Panc1 (cell line): ENCODE data around the gene CACNA1I. TPM values are rescaled to one million over a fixed set of nuclear protein-coding genes. Genes with fewer than 3 reads are reported as not detected.

Experiments used
- ATAC-seq: fragments of 200-7000 bp; cut with Tn5 transposase; 2 replicates; pipeline ENCODE4 v1.9.1; 2020; ENCODE audit warnings: mild to moderate bottlenecking, moderate library complexity
- BruUV-seq: library from RNA; stranded (reverse); fragments of 400-500 nt; replicated peaks from 2 replicates; lab custom pipeline; 2021; lab: Mats Ljungman, UMichigan
- CTCF ChIA-PET: fragments of 300-600 bp; sonication (Branson Sonifier 250); formaldehyde crosslinking; loops from one replicate; lab custom pipeline; 2022; ENCODE audit warnings: antibody characterized with exemption; lab: Charles Lee
- POLR2A ChIA-PET: fragments of 300-600 bp; sonication (Branson Sonifier 250); formaldehyde crosslinking; loops from one replicate; lab custom pipeline; 2022; ENCODE audit warnings: antibody characterized with exemption; lab: Charles Lee
- DNase-seq: peaks from one replicate; pipeline ENCODE4 v3.0.0-alpha.2; 2010; ENCODE audit warnings: low read depth, low spot score
- H3K27ac ChIP-seq: 2 replicates; pipeline ENCODE4 v1.5.1; 2011; ENCODE audit warnings: mild to moderate bottlenecking, low read length, inconsistent platforms
- H3K27me3 ChIP-seq: fragments of 200-500 bp; sonication (Bioruptor generic); 2 replicates; pipeline ENCODE4 v1.6.0; 2014; ENCODE audit warnings: low read length, inconsistent platforms; ENCODE audit not compliant: control insufficient read depth, insufficient read depth
- H3K36me3 ChIP-seq: fragments of 200-500 bp; sonication (Bioruptor generic); 2 replicates; pipeline ENCODE4 v1.5.1; 2014; ENCODE audit warnings: inconsistent platforms, mild to moderate bottlenecking, low read length, moderate library complexity; ENCODE audit not compliant: control insufficient read depth, insufficient read depth
- H3K4me1 ChIP-seq: 2 replicates; pipeline ENCODE4 v1.5.1; 2011; ENCODE audit warnings: inconsistent platforms, mild to moderate bottlenecking, low read length, moderate library complexity; ENCODE audit not compliant: control insufficient read depth, insufficient read depth
- H3K4me3 ChIP-seq, 2 experiments: 2 replicates each; pipeline ENCODE4 v1.5.1; 2011 to 2012; ENCODE audit warnings: low read depth in 2 of 2, low read length in 2 of 2, mild to moderate bottlenecking in 2 of 2, inconsistent platforms in 1 of 2, moderate library complexity in 1 of 2
- H3K9me3 ChIP-seq: fragments of 200-500 bp; sonication (Bioruptor generic); 2 replicates; pipeline ENCODE4 v1.5.1; 2014; ENCODE audit warnings: low read depth, mild to moderate bottlenecking, inconsistent platforms, low read length, moderate library complexity; ENCODE audit not compliant: control insufficient read depth, insufficient read depth
- CTCF ChIP-seq: fragments of 450-650 bp; IDR thresholded peaks from 2 replicates; pipeline ENCODE4 v1.5.1; 2017; ENCODE audit warnings: mild to moderate bottlenecking
- POLR2AphosphoS5 ChIP-seq: IDR thresholded peaks from 2 replicates; pipeline ENCODE4 v1.6.1; 2012; ENCODE audit warnings: mild to moderate bottlenecking, low read depth, low read length, moderate library complexity
- REST ChIP-seq, 2 experiments: IDR thresholded peaks; 2 replicates each; pipeline ENCODE4 v1.6.1; 2011 to 2012; ENCODE audit warnings: low read depth in 2 of 2, control low read depth in 1 of 2, low read length in 1 of 2, mild to moderate bottlenecking in 1 of 2, moderate library complexity in 1 of 2; ENCODE audit not compliant: insufficient read depth in 1 of 2
- SIN3A ChIP-seq: IDR thresholded peaks from 2 replicates; pipeline ENCODE4 v1.6.1; 2012; ENCODE audit warnings: low read depth, mild to moderate bottlenecking, low read length, moderate library complexity, borderline replicate concordance; ENCODE audit not compliant: insufficient read depth
- TCF7L2 ChIP-seq: IDR thresholded peaks from 2 replicates; pipeline ENCODE4 v1.6.1; 2011; ENCODE audit warnings: mild to moderate bottlenecking, low read depth, low read length, inconsistent platforms
- in situ Hi-C: cut with HindIII; loops from 2 replicates; pipeline ENCODE4 v1.10.0; 2016; ENCODE audit warnings: low sequenced_read_pairs, low pct_unique_long_range_greater_than_20kb
- intact Hi-C: fragments of 100-400 bp; cut with micrococcal nuclease; formaldehyde crosslinking; loops from one replicate; pipeline ENCODE4 v1.10.0; 2022; ENCODE audit not compliant: unreplicated experiment
- total RNA-seq: library from RNA; stranded (reverse); gene quantifications from one replicate; pipeline ENCODE4 v1.2.1, GENCODE V29; 2021; ENCODE audit not compliant: unreplicated experiment

Gene CACNA1I
- total RNA-seq, 1 experiment from 2014 or later, result 0.23 TPM

- in situ Hi-C loops (no loop called here), intact Hi-C loops (no loop called here)
- CTCF ChIA-PET, result no interaction called here
- Histone ChIP-seq H3K27ac (no peak overlapping the region), H3K9me3 (no peaks in the 10 kb centered on the region), H3K4me1 (no peaks in the 10 kb centered on the region), H3K27me3 (no peaks in the 10 kb centered on the region), H3K36me3 (no peaks in the 10 kb centered on the region), H3K4me3 (no peak overlapping the region)
- TF ChIP-seq TCF7L2 (no peak), CTCF (no peak), POLR2AphosphoS5 (no peak), REST (IDR thresholded peaks at IDR 0.05; ENCODE audit: insufficient read depth in 1 of 2, low read depth in 2 of 2, low read length in 1 of 2) (no peak), SIN3A (no peak)
- POLR2A ChIA-PET, result no interaction called here
- ATAC-seq (no peak), DNase-seq (no peak)
- no TSS peak for BruUV-seq
Measured at GRCh38 chr22:39621826-39622225, 51.3 kb downstream of the CACNA1I start.

- Histone ChIP-seq H3K27ac (no peak overlapping the region), H3K4me3 (no peak overlapping the region), H3K4me1 (no peaks in the 10 kb centered on the region), H3K9me3 (no peaks in the 10 kb centered on the region), H3K27me3 (no peaks in the 10 kb centered on the region), H3K36me3 (no peaks in the 10 kb centered on the region)
- intact Hi-C loops, result no loop called here
- in situ Hi-C loops, result no loop called here
- ATAC-seq (peak; percentile 72), DNase-seq (no peak)
- TF ChIP-seq CTCF (peak; percentile 80), TCF7L2 (no peak)
- no TSS peak for BruUV-seq
- ChIA-PET POLR2A (no interaction called here), CTCF (no interaction called here)
Measured at GRCh38 chr22:39622881-39623367, 52.4 kb downstream of the CACNA1I start.
